ENCODE measurements around the gene PCDHB1.

PCDHB1 gene

GRCh38 chr5:141050622-141051520 lies at the start of gene PCDHB1:
Gene PCDHB1 (plus strand): TSS chr5:141051374. CDS start chr5:141051471, 97 bp downstream.
- DNase-seq: no peak

GRCh38 chr5:141001446-141001843 lies 49.7 kb upstream of the PCDHB1 start:
- DNase-seq: no peak

- DNase-seq: no peak
Measured at GRCh38 chr5:141001844-141002604, 49.1 kb upstream of the PCDHB1 start.

GRCh38 chr5:141002605-141002965 lies 48.6 kb upstream of the PCDHB1 start:
- no peak for DNase-seq

- no peak for DNase-seq
Measured at GRCh38 chr5:141003031-141003430, 48.1 kb upstream of the PCDHB1 start.

- DNase-seq: no peak
Measured at GRCh38 chr5:141003791-141004611, 47.2 kb upstream of the PCDHB1 start.

GRCh38 chr5:141007791-141008190 lies 43.4 kb upstream of the PCDHB1 start:
- no peak for DNase-seq

GRCh38 chr5:141010047-141010793 lies 41.0 kb upstream of the PCDHB1 start:
- no peak for DNase-seq

GRCh38 chr5:141017943-141018342 lies 33.2 kb upstream of the PCDHB1 start:
- no peak for DNase-seq

GRCh38 chr5:141022384-141022783 lies 28.8 kb upstream of the PCDHB1 start:
- no peak for DNase-seq

- DNase-seq: no peak
Measured at GRCh38 chr5:141031006-141031405, 20.2 kb upstream of the PCDHB1 start.

- DNase-seq: no peak
Measured at GRCh38 chr5:141032626-141033025, 18.5 kb upstream of the PCDHB1 start.

GRCh38 chr5:141039061-141039460 lies 12.1 kb upstream of the PCDHB1 start:
- no peak for DNase-seq

GRCh38 chr5:141039517-141039916 lies 11.7 kb upstream of the PCDHB1 start:
- no peak for DNase-seq

- DNase-seq: no peak
Measured at GRCh38 chr5:141040093-141040770, 10.9 kb upstream of the PCDHB1 start.

- peak in 3 of 4 experiments; percentile 11 to 17 (median 13) for DNase-seq
Measured at GRCh38 chr5:141040771-141041426, 10.3 kb upstream of the PCDHB1 start.

- no peak for DNase-seq
Measured at GRCh38 chr5:141041427-141041785, 9.8 kb upstream of the PCDHB1 start.

GRCh38 chr5:141042555-141042954 lies 8.6 kb upstream of the PCDHB1 start:
- no peak for DNase-seq

- DNase-seq: no peak
Measured at GRCh38 chr5:141051521-141051866, 320 bp downstream of the PCDHB1 start.

GRCh38 chr5:141077826-141078225 lies 26.7 kb downstream of the PCDHB1 start:
- no peak for DNase-seq

GRCh38 chr5:141082228-141082627 lies 31.1 kb downstream of the PCDHB1 start:
- DNase-seq: no peak
